Activated T-helper 1 cell treated with anti-CD3 and anti-CD28 coated beads, Interleukin-2, amount 50 U/mL, for 16 hours (primary cell): Measurements from ENCODE around the gene TKFC.

Experiments used
- DNase-seq, 2 donors: peaks; one replicate each; pipeline ENCODE4 v3.0.0-alpha.2; 2020; ENCODE audit warnings: low read depth in 1 of 2, low spot score in 1 of 2

The TKFC gene, protein sequence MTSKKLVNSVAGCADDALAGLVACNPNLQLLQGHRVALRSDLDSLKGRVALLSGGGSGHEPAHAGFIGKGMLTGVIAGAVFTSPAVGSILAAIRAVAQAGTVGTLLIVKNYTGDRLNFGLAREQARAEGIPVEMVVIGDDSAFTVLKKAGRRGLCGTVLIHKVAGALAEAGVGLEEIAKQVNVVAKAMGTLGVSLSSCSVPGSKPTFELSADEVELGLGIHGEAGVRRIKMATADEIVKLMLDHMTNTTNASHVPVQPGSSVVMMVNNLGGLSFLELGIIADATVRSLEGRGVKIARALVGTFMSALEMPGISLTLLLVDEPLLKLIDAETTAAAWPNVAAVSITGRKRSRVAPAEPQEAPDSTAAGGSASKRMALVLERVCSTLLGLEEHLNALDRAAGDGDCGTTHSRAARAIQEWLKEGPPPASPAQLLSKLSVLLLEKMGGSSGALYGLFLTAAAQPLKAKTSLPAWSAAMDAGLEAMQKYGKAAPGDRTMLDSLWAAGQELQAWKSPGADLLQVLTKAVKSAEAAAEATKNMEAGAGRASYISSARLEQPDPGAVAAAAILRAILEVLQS

DNA sequence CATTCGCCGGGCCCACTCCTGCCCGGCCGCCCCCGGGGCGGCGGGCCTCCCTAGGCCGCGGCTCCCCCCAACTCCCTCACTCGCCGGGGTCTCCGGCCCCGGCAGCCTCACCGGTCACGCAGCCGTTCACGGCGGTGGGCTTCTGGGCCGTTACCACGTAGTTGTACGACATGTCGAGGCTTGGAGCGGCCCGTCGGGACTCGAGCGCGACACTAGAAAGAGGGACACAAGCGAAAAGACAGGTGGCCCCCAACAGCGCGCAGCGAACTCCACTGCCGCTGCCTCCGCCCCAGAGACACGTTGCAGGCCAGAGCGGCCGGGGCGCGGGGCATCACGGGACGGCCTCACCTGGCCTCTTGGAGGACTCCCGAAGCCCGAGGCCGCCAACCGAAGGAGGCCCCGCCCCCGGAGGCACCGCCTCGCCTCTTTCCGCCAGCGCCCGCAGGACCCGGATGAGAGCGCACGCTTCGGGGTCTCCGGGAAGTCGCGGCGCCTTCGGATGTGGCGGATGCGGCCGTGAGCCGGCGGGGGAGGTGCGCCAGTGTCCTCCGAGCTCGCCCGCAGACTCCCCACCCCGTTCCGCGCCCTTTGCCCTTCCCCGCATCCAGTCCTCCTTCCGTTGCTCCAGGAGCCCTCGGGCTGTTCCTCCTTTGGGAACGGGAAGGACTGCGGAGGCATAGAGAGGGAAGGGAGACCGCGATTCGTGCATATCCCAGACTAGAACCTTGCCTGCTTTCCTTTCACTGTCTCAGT lies at the start of gene TKFC, which contains the start of gene DDB1:
TSS of gene TKFC (plus strand) at position 432 of the 753 bp plus-strand sequence. CDS start 1,501 bp downstream, outside the sequence.
TSS of gene DDB1 (minus strand) at position 309 of the 753 bp plus-strand sequence. CDS start at position 172, 137 bp downstream.
- DNase-seq: peak; percentile 91 to 96

DNA sequence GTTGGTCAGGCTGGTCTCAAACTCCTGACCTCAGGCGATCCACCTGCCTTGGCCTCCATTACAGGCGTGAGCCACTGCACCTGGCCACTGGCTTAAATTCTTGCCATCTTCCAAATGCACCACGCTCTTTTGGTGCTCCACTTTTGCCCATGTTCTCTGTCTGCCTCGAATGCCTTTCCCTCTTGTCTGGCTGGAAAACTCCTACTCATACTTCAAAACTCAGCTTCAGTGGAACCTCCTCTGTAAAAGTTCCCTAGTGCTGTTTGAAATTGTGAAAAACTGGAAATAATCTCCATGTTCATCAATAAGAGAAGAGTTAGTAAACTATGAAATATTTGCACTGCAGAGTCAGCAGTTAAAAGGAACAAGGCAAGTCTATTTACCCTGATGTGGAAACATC lies 49.4 kb upstream of the TKFC start:
- no peak for DNase-seq

DNA sequence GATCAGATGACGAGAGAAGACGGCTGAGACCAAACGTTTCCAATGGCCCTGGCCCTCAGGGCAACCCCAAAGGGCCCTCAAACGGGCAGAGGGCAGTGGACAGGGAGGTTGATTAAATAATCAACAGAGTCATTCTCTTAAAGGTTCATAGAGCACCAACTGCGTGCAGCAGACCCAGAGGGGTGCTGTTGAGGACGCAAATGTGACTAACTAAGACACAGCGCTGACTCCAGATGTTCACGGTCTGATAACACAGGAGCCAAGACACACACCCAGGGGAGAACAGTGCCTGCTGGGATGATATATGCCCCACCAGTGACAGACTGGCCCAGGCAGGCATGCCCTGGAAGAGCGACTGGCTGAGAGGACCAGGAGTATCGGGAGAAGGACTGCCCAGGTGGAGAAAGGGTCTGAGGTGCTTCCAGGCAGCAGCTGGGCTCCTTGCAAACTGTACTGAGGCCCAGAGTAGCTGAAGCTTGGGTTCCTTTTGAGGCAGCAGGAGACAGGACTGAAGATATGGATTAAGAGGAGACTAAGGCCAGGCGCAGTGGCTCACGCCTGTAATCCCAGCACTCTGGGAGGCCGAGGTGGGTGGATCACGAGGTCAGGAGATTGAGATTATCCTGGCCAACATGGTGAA lies 45.6 kb upstream of the TKFC start:
- no peak for DNase-seq

DNA sequence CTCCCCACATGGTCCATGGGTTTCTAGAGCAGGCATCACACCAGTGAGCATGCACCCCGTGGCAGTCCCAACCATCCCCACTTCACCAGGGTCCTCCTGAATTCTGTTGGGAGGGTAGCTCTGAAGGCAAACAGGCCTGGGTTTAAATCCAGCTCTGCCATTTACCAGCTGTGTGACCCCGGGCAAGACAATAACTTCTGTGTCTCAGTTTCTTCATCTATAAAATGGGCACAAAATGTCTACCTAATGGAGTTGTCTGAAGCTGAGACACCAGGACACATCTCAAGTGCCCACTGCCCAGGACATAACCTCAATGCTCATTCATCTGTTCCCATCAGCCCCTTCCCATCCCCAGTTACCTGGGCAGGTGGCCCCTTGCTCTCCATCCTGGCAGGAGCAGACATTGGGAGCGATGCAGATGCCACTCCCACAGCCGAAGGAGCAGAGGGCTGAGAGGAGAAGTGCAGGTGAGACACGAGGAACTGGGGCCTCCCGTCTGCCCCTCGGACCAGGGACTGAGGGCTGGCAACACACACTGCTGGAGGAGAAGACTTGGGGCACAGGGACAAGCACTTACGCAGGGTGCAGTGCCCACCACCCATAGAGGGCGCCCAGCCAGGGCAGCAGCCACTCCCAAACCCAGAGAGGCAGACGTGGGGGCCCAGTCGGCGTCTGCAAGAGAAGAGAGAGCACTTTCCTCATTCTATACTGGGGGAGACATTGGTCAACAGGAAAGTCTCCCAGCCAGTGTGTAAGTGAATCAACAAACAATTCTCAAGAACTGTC lies 41.9 kb upstream of the TKFC start:
- no peak for DNase-seq

DNA sequence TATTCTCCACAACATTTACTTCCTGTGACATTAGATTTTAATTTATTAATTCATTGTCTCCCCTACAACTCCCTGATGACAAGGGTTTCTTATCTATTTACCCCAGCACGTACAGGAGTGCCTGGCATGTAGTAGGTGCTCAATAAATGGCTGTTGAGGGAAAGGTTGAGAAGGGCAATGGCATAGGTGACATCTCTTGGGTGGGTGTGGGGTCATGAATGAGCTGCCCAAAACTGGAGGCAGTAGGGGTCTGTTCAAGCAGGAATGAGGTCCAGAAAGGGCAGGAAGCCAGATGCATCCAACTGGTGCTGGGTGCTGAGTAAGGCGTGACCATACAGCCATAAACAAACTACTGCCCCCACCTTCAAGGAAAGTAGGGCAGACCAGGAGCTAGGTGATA lies 40.7 kb upstream of the TKFC start:
- DNase-seq: no peak

DNA sequence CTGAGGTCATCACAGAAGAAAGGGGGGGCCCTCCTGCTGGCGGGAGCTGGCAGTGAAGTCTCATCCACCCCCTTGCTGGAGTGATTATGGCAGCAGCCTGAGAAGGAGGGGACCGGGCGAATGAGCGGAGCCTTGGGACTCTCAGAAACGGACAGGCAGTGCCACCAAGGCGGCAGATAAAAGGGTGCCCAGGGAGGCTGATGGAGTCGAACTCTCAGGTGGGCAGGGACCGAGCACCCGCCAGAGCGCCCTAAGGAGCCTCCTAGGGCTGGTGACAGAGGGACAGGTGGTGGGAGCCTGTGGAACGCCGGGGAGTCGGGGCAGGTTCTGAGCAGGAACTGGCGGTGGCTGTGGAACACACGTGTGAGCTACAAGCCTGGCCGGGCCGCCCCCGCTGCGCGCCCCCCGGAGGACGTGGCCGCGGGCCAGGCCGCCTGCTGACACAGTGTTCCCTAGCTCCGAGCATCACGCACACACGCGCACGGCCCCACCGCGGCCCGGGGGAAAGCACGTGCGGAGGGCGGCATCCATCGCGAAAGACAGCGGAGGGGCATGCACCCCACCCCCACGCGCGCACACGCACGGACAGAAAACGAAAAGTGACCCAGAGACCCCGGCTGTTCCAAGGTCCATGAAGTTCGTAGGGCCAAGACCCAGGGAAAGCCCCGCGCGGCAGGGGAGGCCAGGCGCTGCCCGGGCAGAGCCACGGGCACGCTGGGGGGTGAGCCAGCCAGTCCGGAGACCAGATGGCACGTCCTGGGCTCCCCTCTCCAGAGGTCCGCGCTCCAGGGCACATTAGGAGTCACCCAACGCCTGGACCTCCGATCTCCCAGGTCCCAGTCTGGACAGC lies 38.9 kb upstream of the TKFC start:
- peak in 1 of 2 donors; percentile 5 for DNase-seq

DNA sequence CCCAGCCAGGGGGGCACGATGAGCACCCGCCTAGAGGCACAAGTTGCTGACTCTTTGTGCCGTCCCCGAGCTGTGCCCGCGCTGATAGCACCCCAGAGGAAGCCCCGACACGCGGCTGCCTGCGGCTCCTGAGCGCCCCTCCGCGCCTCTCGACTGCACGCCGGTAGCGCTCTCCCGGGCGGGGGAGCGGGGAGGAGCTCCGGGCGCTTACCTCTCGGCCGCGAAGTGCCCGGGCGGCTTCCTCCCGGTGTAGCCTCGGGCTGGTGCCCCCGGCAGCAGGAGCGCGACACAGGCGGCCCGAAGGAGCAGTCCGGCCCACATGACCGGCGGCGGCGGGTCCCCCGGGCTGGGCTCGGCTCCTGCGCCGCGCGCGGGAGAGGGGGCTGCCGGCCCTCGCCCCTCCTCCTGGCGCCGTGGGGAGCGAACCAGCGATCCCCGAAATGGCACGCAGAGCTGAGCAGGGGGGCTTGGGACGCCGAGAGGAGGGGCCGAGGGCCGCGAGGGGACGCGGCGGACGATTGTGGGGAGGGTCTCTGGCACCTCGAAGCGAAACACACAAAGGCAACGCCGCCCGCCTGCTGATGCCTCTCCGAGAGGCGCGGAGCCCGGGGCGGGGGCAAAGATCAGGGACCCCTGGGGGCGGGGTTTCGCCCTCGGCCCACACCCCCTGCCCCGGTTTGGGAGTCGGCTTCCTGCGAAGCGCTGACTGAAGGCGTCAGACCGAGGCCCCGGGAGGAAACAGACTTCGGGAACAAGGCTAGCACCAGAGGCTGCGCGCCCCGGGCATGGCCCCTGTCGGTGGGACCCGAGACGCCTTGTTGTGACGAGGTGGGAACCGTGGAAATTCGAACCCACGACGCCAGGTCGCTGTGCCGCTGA lies 38.1 kb upstream of the TKFC start, which contains the start of gene VWCE:
TSS of gene VWCE (minus strand) at position 600 of the 879 bp plus-strand sequence. CDS start at position 321, 279 bp downstream.
- DNase-seq: peak; percentile 20 to 40

DNA sequence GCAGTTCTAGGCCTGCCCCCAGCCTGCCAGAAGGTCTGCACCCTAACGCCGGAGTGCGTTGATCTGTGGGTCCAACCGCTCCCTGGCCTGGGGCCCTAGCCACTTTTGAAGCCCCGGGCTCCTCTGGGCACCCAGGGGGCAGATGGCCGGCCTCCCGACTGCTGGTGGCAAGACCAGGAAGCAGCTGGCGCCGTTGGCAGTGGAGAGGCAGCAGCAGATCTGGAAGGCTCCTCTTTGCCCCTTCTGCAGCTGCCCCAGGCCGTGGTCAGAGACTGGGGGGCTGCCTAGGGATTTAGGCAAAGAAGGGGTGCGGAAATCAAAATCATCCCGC lies 37.5 kb upstream of the TKFC start:
- DNase-seq: no peak

DNA sequence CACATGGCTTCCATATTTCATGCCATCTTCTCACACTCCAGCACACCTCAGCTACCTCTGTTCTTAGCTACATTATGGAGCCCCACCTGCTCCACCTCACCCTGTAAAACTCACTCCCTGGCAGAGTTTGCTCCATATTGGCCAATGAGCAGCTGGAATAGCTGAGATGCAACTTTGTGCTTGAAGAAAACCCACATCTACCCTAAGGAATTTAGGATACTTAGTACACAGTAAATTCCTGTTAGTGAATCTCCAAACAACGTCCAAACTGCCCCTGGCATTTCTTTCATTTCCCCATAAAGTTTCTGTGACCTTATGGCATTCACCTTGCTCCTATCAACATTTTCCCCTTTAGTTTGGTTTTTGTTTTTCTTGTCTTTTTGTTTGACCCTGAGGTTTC lies 35.7 kb upstream of the TKFC start:
- no peak for DNase-seq

DNA sequence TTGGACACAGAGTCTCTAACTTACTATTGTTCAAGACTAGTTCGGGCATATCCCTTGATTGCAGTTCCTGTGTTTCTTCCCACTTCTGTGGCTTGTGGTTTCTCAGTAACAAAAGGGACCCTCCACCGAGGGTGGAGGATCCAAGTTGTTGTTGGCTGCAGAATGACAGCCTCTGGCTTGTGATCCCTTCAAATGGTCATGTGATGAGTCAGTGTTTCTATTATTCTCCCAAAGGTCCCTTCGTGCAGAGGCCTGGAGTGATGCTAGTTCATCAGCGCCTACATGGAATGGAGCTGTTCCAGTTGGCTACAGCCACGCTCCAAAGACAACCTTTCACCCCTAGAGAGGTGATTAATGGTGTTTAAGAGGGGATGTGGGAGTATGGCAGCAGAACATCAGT lies 35.3 kb upstream of the TKFC start:
- no peak for DNase-seq

DNA sequence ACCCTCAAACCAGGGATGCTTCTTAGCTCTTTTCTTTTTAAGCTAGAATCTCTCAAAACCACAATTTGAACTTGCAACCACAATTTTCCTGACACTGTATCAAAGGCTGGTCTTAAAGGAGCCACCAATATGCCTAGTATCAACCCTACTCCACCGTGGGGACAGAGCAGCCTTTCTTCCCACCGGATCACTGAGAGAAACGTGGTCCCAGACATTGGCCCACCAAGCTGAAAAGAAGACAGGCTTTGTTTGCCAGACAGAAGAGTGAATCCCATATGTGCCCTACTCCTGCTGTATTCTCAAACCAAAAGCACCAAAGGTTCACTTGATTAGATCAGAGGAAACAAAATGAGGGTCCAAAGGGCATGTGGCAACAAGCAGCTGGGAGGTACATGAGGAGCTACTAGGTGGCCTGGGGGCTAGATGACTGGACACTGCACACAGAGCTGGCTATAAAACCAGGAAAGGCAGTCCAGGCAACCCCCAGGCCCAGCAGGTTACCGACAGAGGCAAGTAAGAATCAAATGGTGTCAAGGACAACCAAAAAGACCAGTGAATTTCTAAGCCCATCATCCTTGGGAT lies 34.3 kb upstream of the TKFC start:
- DNase-seq: no peak

DNA sequence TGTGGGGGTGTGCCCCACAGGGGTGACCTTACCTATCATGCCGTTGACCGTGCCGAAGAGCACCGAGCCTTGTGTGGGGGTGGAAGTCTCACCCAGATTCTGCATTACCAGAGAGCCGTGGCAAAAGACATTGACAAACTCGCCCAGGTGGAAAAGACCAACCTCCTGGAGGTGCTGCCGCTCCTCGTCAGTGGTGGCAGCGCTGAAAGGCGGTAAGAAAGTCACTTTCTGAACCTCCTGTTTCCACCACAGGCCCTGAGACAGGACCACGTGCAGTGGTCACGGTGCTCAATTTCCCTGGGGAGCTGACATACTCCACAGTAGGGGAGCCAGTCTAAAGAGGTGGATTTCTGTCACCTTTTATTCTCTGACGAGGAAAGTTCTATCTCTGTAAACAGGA lies 30.5 kb upstream of the TKFC start:
- DNase-seq: no peak

DNA sequence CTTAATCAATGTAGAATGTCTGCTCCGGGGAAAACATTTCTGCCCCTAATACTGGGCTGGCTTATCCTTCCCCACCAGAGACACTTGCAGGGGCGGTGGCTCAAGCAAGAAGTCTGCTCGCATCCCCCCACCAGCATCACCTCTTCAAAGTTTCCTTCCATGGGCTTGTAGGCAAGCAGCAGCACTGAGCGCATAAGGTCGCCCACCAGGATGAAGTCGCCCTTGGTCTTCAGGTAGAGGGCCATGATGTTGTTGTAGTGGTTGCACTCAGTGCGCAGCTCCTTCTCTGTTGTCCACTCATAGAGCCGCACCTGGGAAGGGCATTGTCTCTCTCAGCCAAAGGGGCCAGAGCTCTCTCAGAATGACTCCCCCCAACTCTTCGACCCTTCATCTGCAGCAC lies 29.3 kb upstream of the TKFC start:
- DNase-seq: no peak

DNA sequence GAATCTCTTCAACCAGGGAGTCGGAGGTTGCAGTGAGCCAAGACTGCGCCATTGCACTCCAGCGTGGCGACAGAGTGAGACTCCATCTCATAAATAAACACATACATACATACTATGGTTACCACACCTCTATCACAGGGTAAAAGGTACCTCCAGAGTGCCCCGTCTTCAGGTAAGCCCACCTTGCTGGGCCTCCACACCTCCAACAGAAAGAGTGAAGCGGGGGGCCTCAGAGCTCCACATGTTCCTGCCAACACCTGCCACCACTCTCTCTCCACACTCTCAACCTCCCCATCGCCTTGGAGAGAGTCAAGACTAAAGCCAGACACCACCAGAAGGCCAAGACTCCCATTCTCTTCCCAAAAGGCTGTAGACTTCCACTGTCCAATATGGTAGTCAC lies 27.6 kb upstream of the TKFC start:
- DNase-seq: no peak

DNA sequence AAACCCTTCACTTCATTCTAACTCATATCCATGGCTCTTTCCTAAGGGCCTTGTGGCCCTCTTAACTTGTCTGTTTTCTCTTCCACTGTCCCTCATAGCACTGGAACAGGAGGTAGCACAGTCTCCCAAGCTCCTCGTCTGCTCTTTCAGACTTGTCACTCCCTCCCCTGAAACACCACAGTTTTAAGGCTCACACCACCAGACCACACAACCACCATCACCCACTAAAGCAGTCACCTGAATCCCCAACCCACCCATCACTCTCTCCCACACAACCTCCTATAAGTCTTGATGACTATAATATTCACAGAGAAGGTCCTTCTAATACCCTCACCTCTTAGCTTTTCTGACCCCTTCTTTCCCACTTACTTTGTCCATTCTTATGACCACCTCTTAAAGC lies 26.8 kb upstream of the TKFC start:
- no peak for DNase-seq

DNA sequence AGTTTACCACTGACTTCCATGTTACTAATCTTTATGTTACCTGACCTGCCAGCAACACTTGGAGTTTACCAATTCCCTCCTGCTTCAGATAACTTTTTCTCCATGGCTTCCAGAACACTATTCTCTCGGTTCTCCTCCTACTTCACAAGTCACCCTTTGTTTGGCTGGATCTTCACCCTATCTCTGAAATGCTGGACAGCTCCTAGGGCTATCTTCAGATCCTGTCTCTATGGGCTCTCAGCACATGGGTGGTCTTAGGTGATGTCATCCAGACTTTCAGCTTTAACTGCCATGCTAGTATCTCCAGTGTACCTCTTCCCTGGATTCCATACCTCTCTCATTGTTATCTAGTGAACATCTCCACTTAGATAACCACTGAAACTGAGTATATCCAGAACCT lies 25.7 kb upstream of the TKFC start:
- DNase-seq: no peak

DNA sequence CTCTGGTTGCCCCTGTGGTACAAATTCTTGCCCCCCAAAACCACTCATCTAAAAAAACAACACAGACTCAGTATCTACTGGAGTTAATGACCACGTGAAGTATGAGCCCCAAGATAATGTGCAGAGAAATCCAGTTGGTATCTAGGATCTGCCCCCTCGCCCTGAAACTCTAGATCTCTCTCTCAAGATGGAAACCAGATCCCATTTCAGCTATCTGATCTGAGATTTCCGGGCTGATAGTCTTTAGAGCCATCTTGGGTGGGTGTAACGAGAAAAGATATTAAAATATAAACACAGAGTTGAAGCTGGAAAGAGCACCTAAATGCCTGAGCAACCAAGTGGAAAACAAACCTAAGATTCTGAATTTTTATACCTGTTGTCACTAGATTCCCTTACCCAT lies 23.9 kb upstream of the TKFC start:
- no peak for DNase-seq

DNA sequence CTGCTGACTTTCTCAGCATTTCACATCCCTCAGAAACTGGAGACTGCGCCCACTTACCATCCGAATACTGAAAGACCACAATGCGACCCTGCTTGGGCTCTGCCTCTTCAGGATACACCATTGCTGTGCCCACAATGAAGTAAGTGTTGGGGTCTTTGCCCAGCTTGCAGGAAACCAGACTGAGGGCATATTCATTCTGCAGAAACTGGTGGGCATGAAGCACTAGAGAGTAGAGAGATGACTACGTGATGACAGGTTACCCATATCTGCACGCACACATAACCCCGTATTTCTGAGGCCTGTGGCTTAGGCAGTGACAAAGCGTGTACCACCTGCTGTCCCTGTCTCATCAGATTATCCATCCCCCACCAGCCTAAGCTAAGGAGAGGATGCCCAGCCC lies 23.3 kb upstream of the TKFC start:
- no peak for DNase-seq

DNA sequence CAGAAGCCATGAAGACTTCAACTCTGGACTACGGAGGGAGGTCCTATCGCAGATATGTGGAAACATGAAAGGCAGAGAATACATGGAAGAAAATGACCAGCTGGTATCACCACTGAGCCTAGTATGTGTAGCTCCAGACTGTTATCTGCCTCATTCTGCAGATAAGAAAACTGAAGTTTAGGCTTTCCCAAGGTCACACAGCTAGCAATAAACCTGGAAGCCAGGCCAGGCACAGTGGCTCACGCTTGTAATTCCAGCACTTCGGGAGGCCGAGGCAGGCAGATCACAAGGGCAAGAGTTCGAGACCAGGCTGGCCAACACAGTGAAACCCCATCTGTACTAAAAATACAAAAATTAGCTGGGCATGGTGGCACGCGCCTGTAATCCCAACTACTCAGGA lies 22.3 kb upstream of the TKFC start:
- DNase-seq: no peak
